SK-N-SH treated with all-trans-retinoic acid at 6 μM for 48 hours (cell line): ENCODE results near the gene RFX5.
A peak's percentile ranks its signal among the peaks of the same experiment; 100 is the strongest.
"Not testable (repeated sequence)": the region's sequence is repeated elsewhere in the genome, so short reads cannot be mapped to it uniquely, and the experiment has no call there.

Experiments
- ATAC-seq: fragments of 200-7000 bp; cut with Tn5 transposase; 3 replicates; pipeline ENCODE4 v1.9.1; 2020; ENCODE audit warnings: mild to moderate bottlenecking, moderate library complexity
- ARNTL ChIP-seq: fragments of 450-650 bp; formaldehyde crosslinking; IDR thresholded peaks from 2 replicates; pipeline ENCODE4 v1.5.0; 2020; ENCODE audit warnings: low read depth, mild to moderate bottlenecking, moderate library complexity, borderline replicate concordance
- BACH2 ChIP-seq: fragments of 250-450 bp; sonication (Bioruptor Pico); IDR thresholded peaks from 2 replicates; pipeline ENCODE4 v1.9.0; 2021; ENCODE audit warnings: mild to moderate bottlenecking, borderline replicate concordance
- CREB5 ChIP-seq: fragments of 250-450 bp; sonication (Bioruptor Pico); IDR thresholded peaks from 2 replicates; pipeline ENCODE4 v1.5.1; 2020; ENCODE audit warnings: low read depth, mild to moderate bottlenecking, moderate library complexity
- CSRNP3 ChIP-seq: fragments of 250-450 bp; sonication (Bioruptor Pico); IDR thresholded peaks from 2 replicates; pipeline ENCODE4 v1.5.1; 2021; ENCODE audit warnings: mild to moderate bottlenecking, moderate library complexity
- ESRRG ChIP-seq: fragments of 250-450 bp; sonication (Bioruptor Pico); IDR thresholded peaks from 2 replicates; pipeline ENCODE4 v1.6.1; 2021; ENCODE audit warnings: mild to moderate bottlenecking
- GLIS3 ChIP-seq: fragments of 250-450 bp; sonication (Bioruptor Pico); IDR thresholded peaks from 2 replicates; pipeline ENCODE4 v1.5.0; 2020; ENCODE audit warnings: mild to moderate bottlenecking, moderate library complexity
- ISL1 ChIP-seq: fragments of 250-450 bp; sonication (Bioruptor Pico); IDR thresholded peaks from 2 replicates; pipeline ENCODE4 v2.1.2; 2022; ENCODE audit warnings: mild to moderate bottlenecking, moderate library complexity
- OSR1 ChIP-seq: fragments of 250-450 bp; sonication (Bioruptor Pico); IDR thresholded peaks from 2 replicates; pipeline ENCODE4 v1.8.0; 2022; ENCODE audit warnings: moderate library complexity, mild to moderate bottlenecking, inconsistent platforms
- PATZ1 ChIP-seq: fragments of 250-450 bp; sonication (Bioruptor Pico); IDR thresholded peaks from 2 replicates; pipeline ENCODE4 v1.8.0; 2020; ENCODE audit warnings: mild to moderate bottlenecking, moderate library complexity, borderline replicate concordance
- POU6F1 ChIP-seq: fragments of 250-450 bp; sonication (Bioruptor Pico); IDR thresholded peaks from 2 replicates; pipeline ENCODE4 v1.8.0; 2021; ENCODE audit warnings: low read depth, mild to moderate bottlenecking, moderate library complexity, borderline replicate concordance
- PPARA ChIP-seq: fragments of 250-450 bp; sonication (Bioruptor Pico); IDR thresholded peaks from 2 replicates; pipeline ENCODE4 v1.5.0; 2020; ENCODE audit warnings: mild to moderate bottlenecking, borderline replicate concordance
- RARB ChIP-seq: fragments of 250-450 bp; sonication (Bioruptor Pico); IDR thresholded peaks from 2 replicates; pipeline ENCODE4 v1.8.0; 2021; ENCODE audit warnings: mild to moderate bottlenecking, moderate library complexity
- SNAI2 ChIP-seq: fragments of 250-450 bp; sonication (Bioruptor Pico); IDR thresholded peaks from 2 replicates; pipeline ENCODE4 v1.5.0; 2020; ENCODE audit warnings: mild to moderate bottlenecking, moderate library complexity
- TCF4 ChIP-seq: fragments of 250-450 bp; sonication (Bioruptor Pico); IDR thresholded peaks from 2 replicates; pipeline ENCODE4 v1.8.0; 2021; ENCODE audit warnings: mild to moderate bottlenecking, moderate library complexity, borderline replicate concordance
- TOX ChIP-seq: fragments of 250-450 bp; sonication (Bioruptor Pico); IDR thresholded peaks from 2 replicates; pipeline ENCODE4 v1.8.0; 2021; ENCODE audit warnings: mild to moderate bottlenecking, moderate library complexity, borderline replicate concordance
- ZC3H10 ChIP-seq: fragments of 250-450 bp; sonication (Bioruptor Pico); IDR thresholded peaks from 2 replicates; pipeline ENCODE4 v1.5.1; 2021; ENCODE audit warnings: mild to moderate bottlenecking, moderate library complexity
- ZFP3 ChIP-seq: fragments of 250-450 bp; sonication (Bioruptor Pico); IDR thresholded peaks from 2 replicates; pipeline ENCODE4 v1.5.0; 2020; ENCODE audit warnings: mild to moderate bottlenecking, moderate library complexity
- ZFP30 ChIP-seq: fragments of 450-650 bp; formaldehyde crosslinking; IDR thresholded peaks from 2 replicates; pipeline ENCODE4 v1.5.0; 2022; ENCODE audit warnings: mild to moderate bottlenecking, moderate library complexity
- ZNF565 ChIP-seq: fragments of 450-650 bp; formaldehyde crosslinking; conservative IDR thresholded peaks from 2 replicates; pipeline ENCODE4 v1.5.0; 2020; ENCODE audit warnings: low read depth, mild to moderate bottlenecking, moderate library complexity
- ZNF70 ChIP-seq: fragments of 450-650 bp; formaldehyde crosslinking; IDR thresholded peaks from 2 replicates; pipeline ENCODE4 v1.5.0; 2020; ENCODE audit warnings: mild to moderate bottlenecking, moderate library complexity
- ZNF8 ChIP-seq: fragments of 450-650 bp; formaldehyde crosslinking; IDR thresholded peaks from 2 replicates; pipeline ENCODE4 v1.5.0; 2020; ENCODE audit warnings: mild to moderate bottlenecking, moderate library complexity

The RFX5 gene

GRCh38 chr1:151361883-151362282, 14.8 kb upstream of the RFX5 start:
- no peak for ATAC-seq
- TF ChIP-seq GLIS3 (CRISPR knock-in tag) (no peak), TCF4 (CRISPR knock-in tag) (no peak), ZNF8 (CRISPR knock-in tag) (no peak), ZFP30 (CRISPR knock-in tag) (no peak), ESRRG (no peak)

GRCh38 chr1:151356696-151357095, 9.6 kb upstream of the RFX5 start:
- TF ChIP-seq PPARA (CRISPR knock-in tag) (no peak), ZNF565 (CRISPR knock-in tag) (no peak)
- ATAC-seq = peak; percentile 44

- no peak for TF ChIP-seq PPARA (CRISPR knock-in tag)
- no peak for TF ChIP-seq GLIS3 (CRISPR knock-in tag)
- no peak for TF ChIP-seq CSRNP3
- no peak for TF ChIP-seq ZC3H10 (CRISPR knock-in tag)
- no peak for TF ChIP-seq ZNF70 (CRISPR knock-in tag)
- TF ChIP-seq TCF4 (CRISPR knock-in tag) = no peak
- TF ChIP-seq ESRRG = no peak
- TF ChIP-seq CREB5 (CRISPR knock-in tag) = no peak
- no peak for TF ChIP-seq ZFP30 (CRISPR knock-in tag)
- TF ChIP-seq RARB (CRISPR knock-in tag) = no peak
- TF ChIP-seq ZNF8 (CRISPR knock-in tag) = no peak
- TF ChIP-seq SNAI2 (CRISPR knock-in tag) = no peak
- no peak for TF ChIP-seq ZFP3 (CRISPR knock-in tag)
- no peak for TF ChIP-seq ISL1 (CRISPR knock-in tag)
- no peak for TF ChIP-seq PATZ1 (CRISPR knock-in tag)
- no peak for TF ChIP-seq BACH2 (CRISPR knock-in tag)
- no peak for TF ChIP-seq POU6F1 (CRISPR knock-in tag)
- TF ChIP-seq OSR1 (CRISPR knock-in tag) = no peak
- TF ChIP-seq ZNF565 (CRISPR knock-in tag) = no peak
- no peak for TF ChIP-seq ARNTL (CRISPR knock-in tag)
- ATAC-seq = no peak
Measured at GRCh38 chr1:151352021-151352718, 5.1 kb upstream of the RFX5 start.

- ATAC-seq = not testable (repeated sequence)
Measured at GRCh38 chr1:151350323-151350722, 3.3 kb upstream of the RFX5 start.

- TF ChIP-seq ZNF565 (CRISPR knock-in tag) (no peak), ZC3H10 (CRISPR knock-in tag) (no peak), RARB (CRISPR knock-in tag) (no peak), PPARA (CRISPR knock-in tag) (no peak), OSR1 (CRISPR knock-in tag) (peak; percentile 10; the same call in 1 of the 2 replicates), TOX (CRISPR knock-in tag) (no peak), CREB5 (CRISPR knock-in tag) (no peak)
- ATAC-seq = no peak
Measured at GRCh38 chr1:151347523-151348246, 633 bp upstream of the RFX5 start.
